Type B pancreatic cell (in vitro differentiated cells): ENCODE data around the gene PIAS3. TPM values are rescaled to one million over a fixed set of nuclear protein-coding genes. Genes with fewer than 3 reads are reported as not detected.
"Not testable (repeated sequence)": the region's sequence is repeated elsewhere in the genome, so short reads cannot be mapped to it uniquely, and the experiment has no call there.

Source experiments
- DNase-seq: peaks from one replicate; pipeline ENCODE4 v3.0.0; 2021; ENCODE audit warnings: mixed read lengths; ENCODE audit not compliant: unreplicated experiment; ENCODE audit errors: extremely low spot score
- H3K27ac Mint-ChIP-seq: 2 replicates; pipeline ENCODE4 v1.8.0; 2021; ENCODE audit warnings: mild to moderate bottlenecking, mixed read lengths
- H3K27me3 Mint-ChIP-seq: 2 replicates; pipeline ENCODE4 v1.8.0; 2021; ENCODE audit warnings: mixed read lengths
- H3K36me3 Mint-ChIP-seq: 2 replicates; pipeline ENCODE4 v1.8.0; 2021; ENCODE audit warnings: mixed read lengths
- H3K4me1 Mint-ChIP-seq: one replicate; pipeline ENCODE4 v1.8.0; 2021; ENCODE audit warnings: mixed read lengths; ENCODE audit not compliant: unreplicated experiment
- H3K4me3 Mint-ChIP-seq: 2 replicates; pipeline ENCODE4 v1.8.0; 2021; ENCODE audit warnings: mild to moderate bottlenecking, mixed read lengths
- H3K9me3 Mint-ChIP-seq: 2 replicates; pipeline ENCODE4 v1.8.0; 2021; ENCODE audit warnings: mixed read lengths
- CTCF ChIP-seq: fragments of 200-600 bp; sonication (generic); conservative IDR thresholded peaks from 2 replicates; pipeline ENCODE4 v1.5.0; 2021; ENCODE audit warnings: antibody characterized with exemption, mild to moderate bottlenecking
- total RNA-seq: library from RNA; stranded (reverse); gene quantifications from 2 replicates; pipeline ENCODE4 v1.2.1, GENCODE V29; 2021; ENCODE audit warnings: low replicate concordance

The PIAS3 gene
- total RNA-seq, 1 donor from 2014 or later = 40.0 TPM

- H3K4me1 Mint-ChIP-seq, H3K4me3 Mint-ChIP-seq, H3K9me3 Mint-ChIP-seq, H3K27ac Mint-ChIP-seq, DNase-seq, H3K36me3 Mint-ChIP-seq, H3K27me3 Mint-ChIP-seq: not testable (repeated sequence)
Observed at GRCh38 chr1:145812977-145813810, 45.7 kb downstream of the PIAS3 start.

- Mint-ChIP-seq H3K4me3 (no peak overlapping the region), H3K27ac (no peak overlapping the region), H3K9me3 (no peaks in the 10 kb centered on the region), H3K36me3 (peaks cover 4% of the 10 kb centered on the region), H3K27me3 (no peaks in the 10 kb centered on the region), H3K4me1 (peaks cover 18% of the 10 kb centered on the region)
- DNase-seq = no peak
- TF ChIP-seq CTCF = no peak
Observed at GRCh38 chr1:145806844-145807243, 52.0 kb downstream of the PIAS3 start.

- H3K36me3 Mint-ChIP-seq = peaks cover 4% of the 10 kb centered on the region
- no peak overlapping the region for H3K4me3 Mint-ChIP-seq
- no peaks in the 10 kb centered on the region for H3K27me3 Mint-ChIP-seq
- no peak for DNase-seq
- no peak for TF ChIP-seq CTCF
- no peak overlapping the region for H3K27ac Mint-ChIP-seq
- H3K9me3 Mint-ChIP-seq = no peaks in the 10 kb centered on the region
- peaks cover 18% of the 10 kb centered on the region for H3K4me1 Mint-ChIP-seq
Observed at GRCh38 chr1:145806408-145806807, 52.5 kb downstream of the PIAS3 start.

- Mint-ChIP-seq H3K27ac (no peak overlapping the region), H3K4me1 (peaks cover 18% of the 10 kb centered on the region), H3K27me3 (no peaks in the 10 kb centered on the region), H3K36me3 (peaks cover 4% of the 10 kb centered on the region), H3K4me3 (no peak overlapping the region), H3K9me3 (no peaks in the 10 kb centered on the region)
- no peak for TF ChIP-seq CTCF
- no peak for DNase-seq
Observed at GRCh38 chr1:145805057-145805456, 53.8 kb downstream of the PIAS3 start.

GRCh38 chr1:145804235-145805045 is 54.4 kb downstream of the PIAS3 start:
- Mint-ChIP-seq H3K36me3 (peaks cover 4% of the 10 kb centered on the region), H3K27ac (peak overlapping the region; percentile 68), H3K9me3 (no peaks in the 10 kb centered on the region), H3K4me3 (no peak overlapping the region), H3K4me1 (peaks cover 18% of the 10 kb centered on the region), H3K27me3 (no peaks in the 10 kb centered on the region)
- DNase-seq = no peak
- TF ChIP-seq CTCF = no peak

GRCh38 chr1:145799806-145800205 is 59.1 kb downstream of the PIAS3 start:
- no peak for DNase-seq

More at GRCh38 chr1:145799806-145800205, 59.1 kb downstream of the PIAS3 start:
- Mint-ChIP-seq H3K27ac (no peak overlapping the region), H3K4me1 (peaks cover 10% of the 10 kb centered on the region), H3K9me3 (peaks cover 13% of the 10 kb centered on the region), H3K36me3 (peaks cover 23% of the 10 kb centered on the region), H3K27me3 (no peaks in the 10 kb centered on the region), H3K4me3 (no peak overlapping the region)
- TF ChIP-seq CTCF = no peak
